ENCODE results near the gene SPAG4. TPM values are rescaled to one million over a fixed set of nuclear protein-coding genes. Genes with fewer than 3 reads are reported as not detected.

The SPAG4 gene
- total RNA-seq, 2 donors from 2014 or later = 17.9 to 22.1 TPM

DNA sequence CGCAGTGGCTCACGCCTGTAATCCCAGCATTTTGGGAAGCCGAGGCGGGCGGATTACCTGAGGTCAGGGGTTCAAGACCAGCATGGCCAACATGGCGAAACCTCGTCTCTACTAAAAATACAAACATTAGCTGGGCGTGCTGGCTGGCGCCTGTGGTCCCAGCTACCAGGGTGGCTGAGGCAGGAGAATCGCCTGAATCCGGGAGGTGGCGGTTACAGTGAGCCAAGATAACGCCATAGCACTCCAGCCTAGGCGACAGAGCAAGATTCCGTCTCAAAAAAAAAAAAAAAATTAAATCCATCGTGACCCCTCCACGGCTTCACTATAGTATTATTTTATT lies 50.3 kb downstream of the SPAG4 start:
- intact Hi-C loops (cut with DNase I) = no loop called here
- DNase-seq (no peak), ATAC-seq (no peak)
- no peaks in the 10 kb centered on the region for H3K27me3 ChIP-seq
- H3K36me3 ChIP-seq (replicated peaks in 1 of 2; ENCODE audit: insufficient read depth in 1 of 2, low read depth in 2 of 2) = peaks cover 0 to 3% of the 10 kb centered on the region in 2 donors
- H3K27ac ChIP-seq = no peak overlapping the region
- H3K4me1 ChIP-seq = peaks cover 22% of the 10 kb centered on the region
- no peak for TF ChIP-seq POLR2A (IDR thresholded peaks at IDR 0.05)
- TF ChIP-seq, protein P1, sequence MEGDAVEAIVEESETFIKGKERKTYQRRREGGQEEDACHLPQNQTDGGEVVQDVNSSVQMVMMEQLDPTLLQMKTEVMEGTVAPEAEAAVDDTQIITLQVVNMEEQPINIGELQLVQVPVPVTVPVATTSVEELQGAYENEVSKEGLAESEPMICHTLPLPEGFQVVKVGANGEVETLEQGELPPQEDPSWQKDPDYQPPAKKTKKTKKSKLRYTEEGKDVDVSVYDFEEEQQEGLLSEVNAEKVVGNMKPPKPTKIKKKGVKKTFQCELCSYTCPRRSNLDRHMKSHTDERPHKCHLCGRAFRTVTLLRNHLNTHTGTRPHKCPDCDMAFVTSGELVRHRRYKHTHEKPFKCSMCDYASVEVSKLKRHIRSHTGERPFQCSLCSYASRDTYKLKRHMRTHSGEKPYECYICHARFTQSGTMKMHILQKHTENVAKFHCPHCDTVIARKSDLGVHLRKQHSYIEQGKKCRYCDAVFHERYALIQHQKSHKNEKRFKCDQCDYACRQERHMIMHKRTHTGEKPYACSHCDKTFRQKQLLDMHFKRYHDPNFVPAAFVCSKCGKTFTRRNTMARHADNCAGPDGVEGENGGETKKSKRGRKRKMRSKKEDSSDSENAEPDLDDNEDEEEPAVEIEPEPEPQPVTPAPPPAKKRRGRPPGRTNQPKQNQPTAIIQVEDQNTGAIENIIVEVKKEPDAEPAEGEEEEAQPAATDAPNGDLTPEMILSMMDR (IDR thresholded peaks at IDR 0.05) = no peak
- WGBS, 2 donors = 94 to 96% methylated on average over 17 of the region's 17 CpGs
- H3K4me3 ChIP-seq = no peak overlapping the region
- H3K9me3 ChIP-seq = no peaks in the 10 kb centered on the region

DNA sequence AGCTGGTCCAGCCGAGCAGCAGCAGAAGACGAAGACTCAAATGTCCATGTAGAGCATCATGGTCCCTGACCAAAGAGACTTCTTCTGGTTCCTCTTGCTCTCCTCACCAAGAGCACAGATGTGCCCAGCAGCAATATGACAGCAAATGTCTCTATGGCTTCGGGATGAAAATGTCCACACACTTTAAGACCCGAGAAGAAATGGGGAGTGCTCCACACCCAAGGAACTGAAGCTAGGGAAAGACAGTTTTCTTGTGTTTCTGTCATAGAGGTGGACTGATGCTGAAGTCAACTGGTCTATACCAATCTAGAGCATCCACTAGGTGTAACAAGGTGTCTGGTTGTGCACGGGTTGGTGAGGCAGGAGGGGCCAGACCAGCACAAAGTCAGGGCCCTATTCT lies 53.6 kb downstream of the SPAG4 start:
- WGBS, 2 donors = 88 to 91% methylated on average over 5 of the region's 5 CpGs

DNA sequence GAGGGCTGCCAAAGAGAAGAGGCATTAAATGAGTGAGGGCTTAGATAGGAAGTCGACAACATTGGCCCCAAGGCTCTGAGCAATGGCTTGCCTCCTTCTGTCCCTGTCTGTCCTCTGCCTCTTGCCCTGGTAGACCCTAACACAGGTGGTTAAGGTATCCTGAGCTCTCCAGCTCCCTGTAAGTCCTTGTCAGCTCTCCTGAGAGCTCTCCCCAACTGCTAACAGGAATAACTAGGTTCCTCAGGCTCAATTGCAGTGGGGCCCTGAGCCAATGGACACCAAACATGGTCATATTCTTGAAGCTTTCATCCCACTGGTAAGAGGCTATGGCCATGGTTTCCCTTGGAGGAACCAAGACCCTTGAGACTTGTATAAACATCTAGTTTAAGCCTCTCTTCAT lies 54.1 kb downstream of the SPAG4 start:
- Histone ChIP-seq H3K4me1 (peaks cover 3% of the 10 kb centered on the region), H3K27me3 (no peaks in the 10 kb centered on the region), H3K9me3 (no peaks in the 10 kb centered on the region), H3K27ac (no peak overlapping the region), H3K36me3 (replicated peaks in 1 of 2; ENCODE audit: insufficient read depth in 1 of 2, low read depth in 2 of 2) (peaks cover 6 to 13% of the 10 kb centered on the region in 2 donors), H3K4me3 (no peak overlapping the region)
- TF ChIP-seq, protein P1 (IDR thresholded peaks at IDR 0.05) = no peak
- TF ChIP-seq POLR2A (IDR thresholded peaks at IDR 0.05) = no peak
- WGBS, 2 donors = 86 to 88% methylated on average over 1 of the region's 1 CpG
- DNase-seq (no peak), ATAC-seq (no peak)
- intact Hi-C loops (cut with DNase I) = no loop called here

More for the DNA sequence above, 53.6 kb downstream of the SPAG4 start:
- Histone ChIP-seq H3K4me3 (no peak overlapping the region), H3K27ac (no peak overlapping the region), H3K36me3 (replicated peaks in 1 of 2; ENCODE audit: insufficient read depth in 1 of 2, low read depth in 2 of 2) (peaks cover 5 to 13% of the 10 kb centered on the region in 2 donors), H3K4me1 (peaks cover 3% of the 10 kb centered on the region), H3K9me3 (no peaks in the 10 kb centered on the region), H3K27me3 (no peaks in the 10 kb centered on the region)
- intact Hi-C loops (cut with DNase I) = no loop called here
- ATAC-seq (no peak), DNase-seq (no peak)
- TF ChIP-seq, protein P1 (IDR thresholded peaks at IDR 0.05) = no peak
- no peak for TF ChIP-seq POLR2A (IDR thresholded peaks at IDR 0.05)

Small RNAs within 50 kb of the gene (small RNA-seq; reads per million reads assigned to genes)
- not detected for gene RNU6-759P
- gene RPL37P1 = not detected

Other genes starting within 250 kb of the SPAG4 start
- gene UQCC1, start 203.9 kb upstream of the SPAG4 start, total RNA-seq = 10 to 100 TPM; 16.1 to 43.2 TPM
- gene GDF5, start 177.6 kb upstream of the SPAG4 start, total RNA-seq = under 1 TPM in 1 of 2 donors, not detected in 1; 0.66 TPM
- gene CEP250, start 160.2 kb upstream of the SPAG4 start, total RNA-seq = 10 to 100 TPM in 1 of 2 donors, 1 to 10 TPM in 1; 7.8 to 27.0 TPM
- not detected for gene C20orf173, start 86.2 kb upstream of the SPAG4 start, total RNA-seq
- 100 to 1,000 TPM; 120 to 136 TPM for gene ERGIC3, start 73.8 kb upstream of the SPAG4 start, total RNA-seq
- gene CPNE1, start 49.1 kb downstream of the SPAG4 start, total RNA-seq = 10 to 100 TPM; 87.3 to 93.9 TPM
- gene RBM12, start 49.1 kb downstream of the SPAG4 start, total RNA-seq = 10 to 100 TPM; 14.8 to 22.3 TPM
- gene NFS1, start 83.5 kb downstream of the SPAG4 start, total RNA-seq = 10 to 100 TPM; 15.8 to 22.1 TPM
- gene ROMO1, start 83.6 kb downstream of the SPAG4 start, total RNA-seq = 100 to 1,000 TPM in 1 of 2 donors, 10 to 100 TPM in 1; 55.0 to 192 TPM
- 100 to 1,000 TPM; 264 to 309 TPM for gene RBM39, start 126.4 kb downstream of the SPAG4 start, total RNA-seq
- 10 to 100 TPM; 17.6 to 25.1 TPM for gene PHF20, start 156.2 kb downstream of the SPAG4 start, total RNA-seq